ENCODE data around the gene DDRGK1.
"Not testable (repeated sequence)": the region's sequence is repeated elsewhere in the genome, so short reads cannot be mapped to it uniquely, and the experiment has no call there.

The DDRGK1 gene

DNA sequence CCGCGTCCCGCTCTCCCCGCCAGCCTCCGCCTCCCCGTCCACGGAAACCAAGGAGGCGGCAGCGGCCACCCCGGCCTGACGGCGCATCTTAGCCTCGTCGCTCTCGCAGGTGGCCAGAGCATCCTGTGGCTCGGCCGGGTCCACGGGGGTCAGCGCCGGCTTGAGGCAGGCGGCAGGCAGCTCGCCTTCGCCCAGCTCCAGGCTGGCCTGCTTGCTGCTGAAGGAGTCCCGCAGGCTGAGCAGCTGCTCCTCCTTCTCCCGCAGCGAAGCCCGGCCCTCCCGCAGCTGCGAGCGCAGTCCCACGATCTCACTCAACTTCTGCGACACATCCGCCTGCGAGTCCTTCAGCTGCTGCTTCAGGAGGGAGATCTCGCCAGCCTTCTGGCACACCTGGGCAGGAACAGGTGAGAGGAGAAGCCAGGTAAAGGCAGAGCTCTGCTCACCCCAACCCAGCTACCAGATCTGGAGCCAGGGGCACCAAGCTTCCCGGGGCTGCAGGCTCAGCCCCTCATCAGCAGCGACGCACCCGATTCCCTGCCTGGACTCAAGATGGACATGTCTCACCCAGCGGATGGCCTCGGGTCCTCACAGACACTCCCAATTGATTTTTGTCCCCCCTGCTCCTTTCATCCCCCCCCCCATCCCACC, 39.6 kb downstream of the DDRGK1 start:
- no peak for DNase-seq (ENCODE audit: low spot score)

DNA sequence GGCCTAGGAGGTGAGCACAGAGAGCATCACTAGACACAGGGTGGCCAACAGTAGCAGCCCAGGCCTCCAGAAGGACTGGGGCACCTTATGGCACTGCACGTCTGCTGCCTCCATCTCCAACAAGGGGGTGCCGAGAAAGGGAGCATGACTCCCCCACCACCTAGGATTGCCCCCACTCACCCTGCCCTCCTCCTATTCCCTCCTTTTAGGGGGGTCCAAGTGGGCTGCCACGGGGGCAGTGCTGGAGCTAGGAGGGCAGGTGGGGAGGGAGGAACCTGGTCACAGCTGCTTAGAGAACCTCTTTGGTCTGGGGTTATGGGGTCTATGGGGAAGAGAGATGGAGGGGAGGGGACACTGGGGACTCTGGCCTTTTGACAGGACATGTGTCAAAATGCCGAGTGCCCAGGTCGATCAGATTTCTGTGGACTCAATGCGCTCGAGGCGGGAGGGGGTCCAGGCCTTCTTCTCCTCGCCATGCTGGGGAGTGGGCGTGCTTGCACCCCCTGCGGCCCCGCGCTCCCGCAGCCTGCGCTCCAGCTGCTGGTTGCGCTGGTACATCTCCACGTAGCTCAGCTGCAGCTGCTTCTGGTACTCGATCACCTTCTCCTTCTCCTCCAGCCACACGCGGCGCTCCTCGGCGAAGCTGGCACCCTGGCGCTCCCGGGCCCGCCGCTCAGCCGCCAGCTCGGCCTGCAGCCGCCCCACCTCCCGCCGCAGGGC, 40.3 kb downstream of the DDRGK1 start:
- no peak for DNase-seq (ENCODE audit: low spot score)

DNA sequence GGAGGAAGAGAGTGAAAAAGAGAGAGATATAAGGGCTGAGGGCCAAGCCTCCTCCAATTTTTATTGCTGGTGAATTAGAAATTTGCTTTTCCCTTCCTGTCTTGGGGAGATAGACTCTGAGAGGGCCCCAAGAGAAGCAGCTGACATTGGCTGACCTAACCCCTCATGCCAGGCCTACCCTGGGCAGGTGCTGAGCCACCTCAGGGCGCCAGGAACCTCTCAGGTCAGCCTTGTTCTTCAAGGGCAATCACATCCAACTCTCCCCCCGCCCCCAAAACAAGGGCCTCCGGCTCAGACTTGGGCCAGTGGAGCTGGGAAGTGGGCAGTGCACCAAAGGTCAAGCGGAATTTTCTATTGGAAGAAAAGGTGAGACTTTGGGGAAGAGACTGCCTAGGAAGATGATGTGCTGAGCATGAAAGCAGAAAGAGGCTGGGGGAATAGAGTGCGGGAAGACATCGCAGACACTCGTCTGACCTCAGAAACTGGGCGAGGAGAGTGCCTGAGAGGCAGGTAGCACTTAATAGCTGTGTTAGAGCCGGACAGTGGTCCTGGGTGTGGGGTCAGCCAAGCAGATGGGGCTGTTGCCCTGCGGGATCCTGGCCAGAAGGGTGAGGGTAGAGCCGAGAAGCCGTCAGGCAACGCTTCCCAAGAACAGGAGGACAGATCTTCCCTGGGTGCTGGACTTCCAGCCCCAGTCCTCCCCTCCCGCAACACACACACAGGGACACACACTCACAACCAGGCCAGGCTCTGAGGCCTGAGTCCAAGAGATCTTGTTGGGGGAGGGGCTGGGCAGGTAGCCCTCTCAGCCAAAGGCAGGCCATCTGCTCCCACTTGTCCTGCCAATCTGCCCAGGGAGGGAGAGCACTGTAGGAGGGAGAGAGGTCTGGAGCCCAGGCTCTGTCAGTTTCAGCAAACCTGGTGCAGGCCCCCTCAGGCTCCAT, 41.1 kb downstream of the DDRGK1 start:
- no peak for DNase-seq (ENCODE audit: low spot score)

DNA sequence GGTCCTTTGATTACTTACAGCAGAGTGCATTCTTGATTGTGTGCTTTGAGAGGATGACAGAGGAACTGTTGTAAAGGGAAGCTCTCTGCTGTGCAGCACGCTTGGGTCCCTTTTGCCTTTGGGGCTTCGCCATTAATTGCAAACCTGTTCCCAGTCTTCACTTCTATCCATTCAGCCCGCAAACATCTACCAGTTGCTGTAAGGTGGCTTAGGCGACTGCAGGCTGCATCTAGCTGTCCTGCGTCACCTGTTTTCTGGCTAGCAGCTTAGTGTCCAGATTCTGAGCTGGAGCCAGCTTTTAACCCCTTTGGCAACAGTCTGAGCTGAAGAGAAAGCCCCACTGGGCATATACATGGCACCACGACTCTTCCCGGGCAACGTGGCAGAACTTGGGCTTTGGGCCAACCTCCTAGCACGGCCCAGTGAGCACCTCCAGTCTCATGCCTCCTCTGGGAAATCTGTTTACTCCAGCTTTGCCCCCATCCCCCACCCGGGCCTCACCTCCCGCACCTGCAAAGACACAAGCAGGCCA, 42.3 kb downstream of the DDRGK1 start:
- no peak for DNase-seq (ENCODE audit: low spot score)

DNA sequence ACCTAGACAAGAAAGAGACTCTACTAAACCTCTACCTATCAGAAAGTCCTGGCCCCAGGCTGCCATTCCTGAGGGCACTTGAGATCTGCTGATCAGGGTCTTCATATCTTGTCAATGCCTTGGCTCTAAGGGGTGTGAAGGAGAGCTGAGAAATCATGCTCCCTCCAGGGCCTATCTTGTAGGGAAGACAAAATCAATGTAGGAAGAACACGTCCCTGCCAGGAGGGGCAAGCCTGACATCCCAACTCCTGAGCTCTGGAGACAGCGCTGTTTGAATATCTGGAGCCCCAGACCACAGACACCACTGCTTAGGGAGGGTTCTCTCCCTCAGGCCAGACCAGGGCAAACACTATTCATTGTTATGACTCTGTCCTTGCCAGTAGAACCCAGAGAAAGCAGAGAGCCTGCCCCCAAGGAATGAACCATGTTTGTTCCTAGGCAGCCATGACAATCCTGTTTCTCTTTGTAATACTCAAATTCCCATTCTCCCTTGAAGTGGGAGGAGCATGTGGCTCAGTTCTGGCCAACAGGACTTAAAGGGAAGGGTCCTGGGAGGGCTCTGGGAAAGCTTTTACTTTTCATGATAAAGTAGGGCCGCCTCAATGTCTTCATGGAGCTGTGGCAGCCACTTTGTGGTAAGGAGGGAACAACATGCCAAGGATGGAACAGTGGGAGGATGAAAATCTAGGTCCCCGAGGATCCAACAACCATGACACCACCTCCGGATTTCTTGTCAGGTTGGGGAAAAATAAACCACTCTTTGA, 43.0 kb downstream of the DDRGK1 start:
- no peak for DNase-seq (ENCODE audit: low spot score)

DNA sequence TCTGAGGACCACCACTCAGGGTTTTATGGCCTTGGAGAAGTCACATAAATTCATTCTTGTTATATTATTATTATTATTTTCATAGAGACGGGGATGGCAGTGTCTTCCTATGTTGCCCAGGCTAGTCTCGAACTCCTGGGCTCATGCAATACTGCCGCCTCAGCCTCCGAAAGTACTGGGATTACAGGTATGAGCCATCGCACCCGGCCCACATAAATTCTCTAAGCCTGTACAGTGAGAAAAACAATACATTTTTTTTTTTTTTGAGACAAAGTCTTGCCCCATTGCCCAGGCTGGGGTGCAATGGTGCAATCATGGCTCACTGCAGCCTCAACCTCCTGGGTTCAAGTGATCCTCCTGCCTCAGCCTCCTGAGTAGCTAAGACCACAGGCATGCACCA, 44.1 kb downstream of the DDRGK1 start:
- DNase-seq (ENCODE audit: low spot score): no peak

DNA sequence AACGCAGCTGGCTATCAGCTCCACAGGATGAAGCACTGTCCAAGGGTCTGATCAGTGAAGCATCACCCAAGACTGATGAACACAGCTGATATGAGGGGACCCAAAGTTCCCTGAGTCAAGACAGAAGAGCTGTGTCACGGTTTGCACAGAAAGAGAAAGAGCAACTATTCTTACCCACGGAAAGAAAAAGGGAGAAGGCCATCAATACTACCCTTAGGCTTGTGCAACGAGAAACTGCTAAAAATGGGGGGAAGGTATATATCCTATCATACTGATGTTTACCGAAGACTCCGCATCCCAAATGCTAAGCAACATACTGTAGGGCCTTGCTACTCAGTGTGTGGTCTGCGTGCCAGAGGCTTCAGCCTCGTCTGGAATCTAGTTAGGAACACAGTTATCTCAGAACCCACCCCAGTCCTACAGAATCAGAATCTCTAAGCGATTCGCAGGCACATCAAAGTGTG, 45.5 kb downstream of the DDRGK1 start:
- peak; percentile 51 for DNase-seq (ENCODE audit: low spot score)

DNA sequence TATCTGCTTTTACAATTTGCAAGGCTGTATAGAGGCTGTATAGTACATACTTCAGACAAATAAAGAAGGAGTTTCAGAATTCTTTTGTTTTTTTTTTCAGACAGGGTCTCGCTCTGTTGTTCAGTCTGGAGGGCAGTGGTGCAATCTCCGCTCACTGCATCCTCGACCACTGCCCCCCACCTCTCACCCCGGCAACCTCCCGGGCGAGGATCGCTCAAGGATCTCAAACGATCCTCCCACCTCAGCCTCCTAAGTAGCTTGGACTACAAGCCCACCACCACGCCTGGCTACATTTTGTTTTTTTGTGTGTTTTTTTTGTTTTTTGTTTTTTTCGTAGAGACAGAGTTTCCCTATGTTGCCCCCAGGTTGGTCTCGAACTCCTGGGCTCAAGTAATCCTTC, 46.7 kb downstream of the DDRGK1 start:
- no peak for DNase-seq (ENCODE audit: low spot score)

DNA sequence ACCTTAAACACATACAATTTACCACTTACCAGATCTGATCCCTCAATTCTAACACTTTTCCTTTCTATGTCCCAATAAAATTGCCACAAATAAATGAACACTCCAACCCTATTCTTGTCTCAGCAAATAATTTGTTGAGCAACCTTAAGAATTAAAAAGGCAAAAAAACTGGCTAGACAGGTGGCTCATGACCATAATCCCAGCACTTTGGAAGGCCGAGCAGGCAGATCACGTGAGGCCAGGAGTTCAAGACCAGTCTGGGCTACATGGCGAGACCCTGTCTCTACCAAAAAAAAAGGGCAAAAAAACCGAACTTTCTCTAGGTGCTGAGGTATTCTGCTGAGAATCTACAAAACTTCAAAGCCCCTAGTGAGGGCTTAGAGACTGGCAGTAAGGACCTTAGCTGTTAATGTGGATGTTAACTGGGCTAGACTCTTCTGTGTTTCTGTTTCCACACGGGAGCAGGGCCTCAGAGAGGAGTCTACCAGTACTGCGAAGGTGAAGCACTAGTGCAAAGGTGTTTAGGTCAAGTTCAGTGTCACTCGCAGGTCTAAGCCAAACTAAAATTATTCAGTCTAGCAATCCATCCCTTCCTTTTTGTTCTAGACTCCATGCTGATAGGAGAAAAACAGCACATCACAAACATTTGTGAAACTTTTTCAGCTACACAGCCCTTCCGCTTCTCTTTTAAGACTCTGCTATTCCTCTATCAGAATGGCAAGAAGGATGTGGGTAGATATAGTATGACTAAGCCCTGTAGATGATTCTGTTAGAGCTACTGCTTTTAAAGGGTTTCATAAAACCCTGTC, 47.5 kb downstream of the DDRGK1 start:
- no peak for DNase-seq (ENCODE audit: low spot score)

DNA sequence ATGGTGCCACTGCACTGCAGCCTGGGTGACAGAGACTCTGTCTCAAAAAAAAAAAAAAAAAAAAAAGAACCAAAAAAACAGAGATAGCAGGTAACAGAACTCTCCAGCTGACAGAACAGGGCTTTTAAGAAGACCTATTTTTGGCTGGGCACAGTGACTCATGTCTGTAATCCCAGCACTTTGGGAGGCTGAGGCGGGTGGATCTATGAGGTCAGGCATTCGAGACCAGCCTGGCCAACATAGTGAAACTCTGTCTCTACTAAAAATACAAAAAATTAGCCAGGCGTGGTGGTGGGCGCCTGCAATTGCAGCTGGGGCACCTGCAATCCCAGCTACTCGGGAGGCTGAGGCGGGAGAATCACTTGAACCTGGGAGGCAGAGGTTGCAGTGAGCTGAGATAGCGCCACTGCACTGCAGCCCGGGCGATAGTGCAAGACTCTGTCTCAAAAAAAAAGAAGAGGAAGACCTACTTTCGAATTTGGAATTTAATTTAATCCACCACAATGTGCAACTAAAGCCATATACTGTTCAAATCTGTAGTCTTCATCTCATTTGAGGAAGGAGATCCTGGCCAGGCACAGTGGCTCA, 52.3 kb downstream of the DDRGK1 start:
- not testable (repeated sequence) for DNase-seq (ENCODE audit: low spot score)

DNA sequence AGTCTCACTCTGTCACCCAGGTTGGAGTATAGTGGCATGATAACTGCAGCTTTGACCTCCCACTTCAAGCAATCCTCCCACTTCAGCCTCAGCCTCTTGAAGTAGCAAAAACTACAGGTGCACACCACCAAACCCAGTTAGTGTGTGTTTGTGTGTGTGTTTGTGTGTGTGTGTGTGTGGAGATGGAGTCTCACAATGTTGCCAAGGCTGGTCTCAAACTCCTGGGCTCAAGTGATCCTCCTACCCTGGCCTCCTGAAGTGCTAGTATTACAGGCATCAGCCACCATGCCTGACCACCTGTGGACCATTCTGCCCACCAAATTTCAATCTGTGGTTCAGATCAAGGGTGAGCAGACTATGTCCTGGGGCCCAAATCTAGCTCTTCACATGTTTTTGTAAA, 53.6 kb downstream of the DDRGK1 start:
- DNase-seq (ENCODE audit: low spot score): no peak

DNA sequence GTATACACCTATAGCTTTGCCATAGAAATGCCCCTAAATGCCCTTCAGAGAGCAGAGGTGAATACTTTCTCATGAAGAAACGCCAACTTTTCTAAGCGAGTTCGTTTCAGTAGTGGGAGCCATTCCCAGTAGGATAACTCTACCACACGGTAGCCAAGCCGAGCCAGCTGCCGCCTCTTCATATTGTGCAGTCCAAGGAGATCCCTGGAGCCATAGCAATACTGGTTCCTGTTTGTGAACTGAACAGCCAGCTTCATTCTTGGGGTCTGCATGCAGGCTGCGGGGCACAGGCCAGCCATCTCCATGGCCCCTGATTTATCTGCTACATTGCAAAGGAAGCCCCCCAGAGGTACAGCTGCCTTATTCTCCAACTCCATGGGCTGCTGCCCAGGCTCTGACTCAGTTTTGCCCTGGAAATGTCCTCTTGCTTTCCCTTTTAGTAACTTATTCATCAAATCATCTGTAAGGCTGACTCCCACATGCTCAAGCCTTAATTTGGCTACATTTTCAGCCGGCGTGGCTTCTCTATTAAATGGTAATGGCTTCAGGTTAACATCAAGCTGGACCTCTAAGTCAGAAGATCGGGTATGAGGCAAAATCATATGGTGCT, 57.6 kb downstream of the DDRGK1 start:
- no peak for DNase-seq (ENCODE audit: low spot score)

DNA sequence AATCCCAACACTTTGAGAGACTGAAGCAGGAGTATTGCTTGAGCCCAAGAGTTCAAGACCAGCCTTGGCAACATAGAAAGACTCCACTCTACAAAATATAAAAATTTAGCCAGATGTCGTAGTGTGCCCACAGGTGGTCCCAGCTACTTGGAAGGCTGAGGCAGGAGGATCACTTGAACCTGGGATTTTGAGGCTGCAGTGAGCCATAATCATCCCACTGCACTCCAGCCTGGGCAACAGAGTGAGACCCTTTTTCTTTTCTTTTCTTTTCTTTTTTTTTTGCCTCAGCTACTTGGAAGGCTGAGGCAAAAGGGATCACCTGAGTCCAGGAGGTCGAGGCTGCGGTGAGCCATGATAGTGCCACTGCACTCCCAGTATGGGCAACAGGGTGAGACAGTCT, 62.7 kb downstream of the DDRGK1 start:
- no peak for DNase-seq (ENCODE audit: low spot score)

Data from hematopoietic multipotent progenitor cell treated with erythropoietin and hydrocortisone succinate and interleukin-3 and kit ligand, for 17 days (in vitro differentiated cells).